GM19043 (cell line): Measurements from ENCODE around the gene EIF1AD.
"Not testable (repeated sequence)": the region's sequence is repeated elsewhere in the genome, so short reads cannot be mapped to it uniquely, and the experiment has no call there.

Experiments
- ATAC-seq: cut with Tn5 transposase; IDR thresholded peaks from one replicate; pipeline ENCODE4 v1.9.1; 2021; ENCODE audit warnings: low read depth; ENCODE audit not compliant: unreplicated experiment

EIF1AD gene, protein sequence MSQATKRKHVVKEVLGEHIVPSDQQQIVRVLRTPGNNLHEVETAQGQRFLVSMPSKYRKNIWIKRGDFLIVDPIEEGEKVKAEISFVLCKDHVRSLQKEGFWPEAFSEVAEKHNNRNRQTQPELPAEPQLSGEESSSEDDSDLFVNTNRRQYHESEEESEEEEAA

DNA sequence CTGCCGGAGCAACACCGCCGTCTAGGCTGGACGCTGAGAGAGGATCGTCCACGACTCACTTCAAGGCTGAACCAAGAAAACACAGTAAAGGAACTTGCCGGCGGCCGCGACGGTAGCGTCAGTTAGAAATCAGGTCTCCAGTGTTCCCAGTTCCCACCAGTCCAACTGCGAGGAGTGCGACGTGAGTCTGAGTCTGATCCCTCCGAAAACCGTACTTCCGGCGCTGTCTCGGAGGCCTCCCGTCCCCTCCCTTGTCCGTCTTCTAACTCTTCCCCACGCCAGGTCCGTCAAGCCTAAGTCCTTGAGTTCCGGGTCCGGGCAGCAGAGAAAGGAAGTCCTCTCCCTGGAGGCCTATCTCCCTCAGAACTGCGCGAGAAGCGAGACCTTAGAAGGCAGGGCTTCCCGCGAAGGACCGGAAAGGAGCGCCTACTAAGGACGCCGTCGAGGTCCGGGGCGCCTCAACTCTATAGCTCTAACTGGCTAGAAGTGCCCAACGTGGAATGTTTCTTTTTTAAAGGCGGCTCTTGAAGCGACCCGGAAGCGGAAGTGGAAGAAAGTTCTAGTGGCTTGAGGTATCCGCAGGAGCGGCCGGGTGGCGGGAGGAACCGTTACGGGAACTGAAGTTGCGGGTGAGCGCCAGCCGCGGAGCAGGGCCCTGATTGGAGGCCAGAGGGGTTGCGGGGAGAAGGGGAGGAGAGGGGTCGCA lies at the start of gene EIF1AD, which contains the start of gene BANF1:
Gene EIF1AD, minus strand, starts transcription at position 216 of the 706 bp plus-strand sequence. CDS start 1,768 bp downstream, outside the sequence.
Gene BANF1, plus strand, starts transcription at position 562 of the 706 bp plus-strand sequence. CDS start 748 bp downstream, outside the sequence.
- peak; percentile 82 for ATAC-seq

DNA sequence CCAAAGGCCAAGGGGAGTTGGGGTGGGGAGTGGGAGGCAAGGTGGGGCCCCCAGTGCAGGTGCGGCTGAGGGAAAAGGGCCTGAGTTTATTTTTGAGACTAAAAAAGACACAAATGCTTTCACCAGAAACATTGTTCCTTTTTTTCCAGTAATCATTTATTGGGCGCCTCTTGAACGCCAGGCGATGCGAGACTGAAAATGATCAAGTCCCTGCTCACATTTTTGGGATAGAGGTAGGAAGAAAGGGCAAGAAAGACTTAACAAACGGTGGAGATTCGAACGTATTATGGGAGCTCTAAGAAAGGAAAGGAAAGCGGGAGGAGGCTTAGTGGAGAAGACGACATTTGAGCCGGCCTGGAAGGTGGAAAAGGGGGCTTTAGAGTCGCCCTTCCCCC lies 49.4 kb upstream of the EIF1AD start:
- no peak for ATAC-seq

DNA sequence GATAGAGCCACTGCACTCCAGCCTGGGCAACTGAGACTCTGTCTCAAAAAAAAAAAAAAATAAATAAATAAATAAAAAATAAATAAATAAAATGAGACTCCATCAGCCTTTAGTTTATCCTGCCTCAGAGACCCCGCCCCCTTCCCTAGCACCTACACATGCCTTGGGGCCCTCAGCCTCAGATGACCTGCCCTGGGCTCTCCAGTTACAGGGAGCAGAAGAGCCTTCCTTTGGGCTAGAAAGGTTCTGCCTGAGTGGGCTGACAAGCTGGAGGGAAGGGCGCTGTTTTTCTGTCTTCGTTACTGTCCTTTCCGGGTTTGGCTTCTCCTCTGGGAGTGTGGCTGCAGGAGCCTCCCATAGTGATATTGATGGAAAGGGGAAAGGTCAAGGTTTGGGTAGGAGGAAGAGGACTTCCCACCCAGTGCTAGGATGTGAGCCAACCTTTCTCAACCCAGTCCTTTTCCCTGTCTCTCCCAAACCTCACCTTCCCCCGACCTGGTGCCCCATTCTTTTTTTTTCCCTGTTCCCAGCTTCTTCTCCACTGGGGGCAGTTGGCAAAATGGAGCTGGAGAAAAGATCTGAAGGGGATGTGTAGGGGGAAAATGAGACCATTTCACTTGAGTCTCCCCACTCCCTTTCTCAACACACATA lies 48.7 kb upstream of the EIF1AD start:
- ATAC-seq: no peak

DNA sequence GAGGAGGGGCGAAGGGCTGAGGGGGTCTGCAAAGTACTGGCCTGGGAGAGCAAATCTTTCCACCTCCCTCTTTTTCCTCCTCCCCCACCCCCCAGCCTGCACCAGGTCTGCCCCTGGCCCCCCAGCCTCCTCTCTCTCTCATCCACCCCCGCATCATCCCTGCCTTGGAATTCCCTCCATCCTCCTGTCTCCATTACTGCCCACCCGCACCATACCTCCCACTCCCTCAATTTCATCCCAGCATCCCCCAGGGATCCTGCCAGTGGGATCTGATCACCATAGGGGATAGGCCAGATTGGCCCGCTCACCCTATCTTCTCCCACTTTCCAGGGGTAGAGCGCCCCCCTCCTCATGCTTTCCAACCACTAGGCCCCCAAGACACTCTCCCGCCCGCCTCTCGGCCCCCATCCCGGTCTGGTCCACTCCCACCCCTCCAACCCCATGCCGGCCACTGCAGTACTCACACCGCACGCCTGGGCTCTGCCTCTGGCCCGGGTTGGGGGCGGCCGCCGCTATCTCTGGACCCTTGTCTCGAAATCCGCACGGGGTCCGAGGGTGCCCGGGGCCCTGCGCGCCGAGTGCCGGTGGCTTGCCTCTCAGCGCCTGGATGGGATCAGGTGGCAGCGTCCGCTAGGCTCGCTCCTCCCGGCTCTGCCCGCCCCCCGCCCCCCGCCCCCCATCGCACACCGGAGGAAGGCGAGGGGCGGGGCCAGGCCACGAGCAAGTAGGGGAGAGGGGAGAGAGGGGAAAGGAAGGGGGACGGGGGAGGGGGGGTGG lies 46.8 kb upstream of the EIF1AD start, which contains the start of gene GAL3ST3:
Gene GAL3ST3, minus strand, starts transcription at position 615 of the 777 bp plus-strand sequence. CDS start 3,746 bp downstream, outside the sequence.
- ATAC-seq: no peak

DNA sequence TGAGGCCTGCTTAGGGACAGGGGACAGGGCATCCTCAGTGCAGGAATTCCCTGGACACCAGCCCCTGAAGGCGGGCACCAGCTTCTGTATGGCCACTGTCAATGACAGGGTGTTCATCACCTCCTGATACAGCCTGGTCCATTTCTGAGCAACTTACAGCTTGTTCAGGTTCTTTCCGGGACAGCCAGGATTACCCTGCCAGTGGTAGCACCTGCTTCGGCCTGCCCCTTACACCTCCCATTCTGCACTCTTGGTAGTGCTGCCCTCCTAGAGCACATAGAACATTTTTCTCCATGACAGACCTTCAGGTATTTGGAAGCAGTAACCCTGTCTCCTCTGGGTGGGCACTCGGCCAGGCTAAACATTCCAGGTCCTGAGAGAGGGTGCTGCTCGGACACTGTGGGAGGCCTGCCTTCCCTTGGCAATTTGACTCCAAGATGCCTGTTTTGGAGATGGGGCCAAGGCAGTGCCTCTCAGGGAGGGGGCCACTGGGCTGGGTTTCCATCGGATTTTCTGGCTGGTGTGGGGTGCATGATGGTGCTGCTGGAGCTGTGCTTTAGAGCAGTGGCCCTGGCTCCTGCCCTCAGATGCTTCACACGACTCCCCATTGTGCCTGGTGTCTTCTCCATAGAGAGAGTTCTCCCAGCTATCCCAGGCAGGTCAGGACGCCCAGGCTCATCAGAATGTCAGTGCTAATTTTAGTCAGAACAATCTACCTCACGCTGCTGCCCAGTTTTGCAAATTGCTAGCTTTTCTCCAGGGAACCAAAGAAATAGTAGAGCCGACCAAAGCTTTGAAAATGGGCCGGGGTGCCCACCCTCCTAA lies 45.8 kb upstream of the EIF1AD start:
- no peak for ATAC-seq

DNA sequence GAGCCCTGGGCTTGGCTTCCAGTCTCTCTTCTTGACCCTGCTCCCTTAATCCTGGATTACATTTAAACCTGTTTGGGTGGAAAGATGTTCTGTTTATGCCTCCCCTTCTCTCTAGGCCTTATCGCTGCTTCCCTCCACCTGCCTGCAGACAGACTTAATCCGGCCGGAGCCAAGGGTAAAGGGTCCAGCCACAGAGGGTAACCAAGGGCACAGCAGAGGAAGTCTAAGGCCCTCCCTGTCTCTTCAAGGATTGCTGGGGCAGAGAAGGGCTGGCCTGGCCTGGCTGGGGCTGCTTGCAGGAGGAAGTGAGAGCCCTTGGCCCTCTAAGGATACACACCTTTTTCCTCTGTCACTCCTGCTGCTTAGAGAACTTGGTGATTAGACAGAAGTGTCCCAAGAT lies 44.9 kb upstream of the EIF1AD start:
- ATAC-seq: no peak

DNA sequence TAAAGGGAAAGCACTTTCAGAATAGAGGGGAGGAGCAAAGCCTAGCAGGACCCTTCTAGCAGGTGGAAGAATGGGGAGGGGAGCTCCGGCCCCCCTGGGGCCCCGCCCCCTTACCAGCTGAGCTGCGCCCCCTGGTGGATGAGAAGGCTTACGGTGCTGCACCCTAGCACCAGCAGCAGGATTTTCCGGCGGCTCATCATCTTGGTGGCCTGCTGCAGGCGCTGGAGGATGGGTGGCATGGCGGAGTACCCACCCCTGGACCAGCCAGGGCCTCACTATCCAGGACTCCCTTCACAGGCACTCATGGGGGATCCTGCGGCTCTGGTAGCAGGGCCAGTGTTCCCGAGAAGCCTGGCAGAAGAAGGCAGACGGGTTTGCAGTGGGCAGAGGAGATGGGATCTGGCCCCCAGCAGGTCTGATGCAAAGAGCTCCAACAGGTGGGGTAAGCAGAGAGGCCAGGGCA lies 43.3 kb upstream of the EIF1AD start:
- ATAC-seq: no peak

DNA sequence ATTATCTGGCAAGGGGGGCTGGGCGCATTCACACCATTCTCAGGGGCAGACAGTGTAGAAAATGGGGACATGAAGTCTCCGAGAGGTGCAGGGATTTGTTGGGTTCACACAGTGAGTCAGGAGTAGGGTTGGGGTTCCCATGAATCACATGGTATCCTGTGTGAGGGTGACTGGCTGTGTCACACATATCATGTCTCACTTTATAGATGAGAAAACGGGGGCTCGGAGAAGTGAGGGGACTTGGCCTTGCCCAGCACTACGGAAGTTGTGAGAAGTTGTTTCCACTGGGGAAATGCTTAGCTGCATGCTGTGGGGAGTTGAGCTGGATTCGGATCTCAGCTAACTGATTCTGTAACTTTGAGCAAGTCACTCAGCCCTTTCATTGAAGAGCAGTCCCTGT lies 42.8 kb upstream of the EIF1AD start:
- ATAC-seq: no peak

DNA sequence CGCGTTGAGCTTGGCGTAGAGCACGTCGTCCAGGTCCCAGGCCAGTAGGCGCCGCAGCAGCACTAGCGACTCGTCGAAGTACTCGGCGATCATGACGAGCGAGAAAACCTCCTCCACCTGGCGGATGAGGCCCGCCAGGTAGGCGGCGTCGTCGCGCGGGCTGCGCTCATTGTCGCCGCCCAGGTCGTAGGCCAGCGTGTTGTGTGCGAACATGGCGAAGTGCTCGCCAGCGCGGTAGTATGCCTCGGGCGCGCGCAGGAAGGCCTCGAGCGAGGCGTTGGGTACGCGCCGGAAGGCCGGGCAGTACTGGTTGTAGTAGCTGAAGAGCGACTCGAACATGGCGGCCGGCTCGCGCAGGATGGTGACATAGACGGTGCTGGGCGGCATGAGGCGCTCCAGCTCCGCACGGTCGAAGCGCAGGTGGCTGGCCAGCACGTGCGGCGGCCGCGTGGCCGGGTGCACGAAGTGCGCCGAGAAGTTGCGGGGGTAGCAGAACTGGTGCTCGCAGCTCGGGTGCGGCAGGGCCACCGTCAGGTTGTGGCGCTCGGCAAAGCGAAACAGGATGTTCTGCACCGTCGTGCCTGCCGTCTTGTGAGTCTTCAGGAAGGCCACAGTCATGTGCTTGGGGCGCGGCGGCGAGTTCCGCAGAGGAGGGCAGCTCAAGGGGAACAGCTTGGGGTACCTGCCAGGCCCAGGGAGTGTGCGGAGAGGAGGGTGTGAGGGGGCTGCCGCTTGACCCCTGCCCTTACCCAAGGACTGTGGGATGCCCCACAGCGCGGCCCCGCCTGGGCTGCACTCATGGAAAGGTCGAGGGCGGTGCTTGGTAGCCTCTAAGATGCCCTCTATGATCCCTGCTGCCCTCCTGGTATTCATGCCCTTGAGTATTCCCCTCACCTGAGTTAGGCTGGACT lies 41.3 kb upstream of the EIF1AD start:
- ATAC-seq: no peak

DNA sequence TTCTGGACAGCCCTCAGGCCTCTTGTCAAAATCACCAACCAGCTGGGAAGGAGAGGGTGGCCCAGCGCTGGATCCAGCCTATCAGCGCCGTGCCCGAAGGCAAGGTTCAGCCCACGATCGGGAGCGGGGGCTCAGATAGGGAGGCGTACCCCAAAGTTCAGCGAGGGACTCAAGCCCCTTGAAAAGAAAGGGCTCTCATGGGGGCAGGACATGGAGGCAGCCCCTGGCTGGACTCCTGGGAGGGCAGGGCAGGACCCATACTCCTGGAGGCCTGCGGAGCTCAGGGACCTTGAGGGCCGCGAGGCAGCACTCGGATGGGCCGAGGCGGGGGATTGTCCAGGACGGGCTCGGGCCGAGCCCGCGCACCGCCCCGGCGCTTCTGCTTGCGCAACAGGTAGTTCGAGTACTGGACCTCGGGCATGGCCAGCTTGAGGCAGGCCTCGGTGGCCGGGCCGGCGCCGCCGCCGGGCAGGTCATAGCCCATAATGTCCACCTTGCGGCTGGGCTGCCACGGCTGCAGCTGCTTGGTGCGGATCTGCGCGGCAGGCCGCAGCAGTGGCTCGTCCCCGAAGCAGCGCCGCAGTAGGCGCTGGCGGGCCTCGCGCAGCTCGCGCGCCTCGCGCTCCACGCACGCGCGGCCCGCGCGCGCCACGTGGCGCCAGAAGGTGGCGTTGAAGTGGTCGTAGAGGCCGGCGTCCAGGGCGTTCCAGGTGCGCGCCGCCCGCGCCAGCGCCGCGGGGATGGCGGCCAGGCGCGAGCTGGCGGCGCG lies 40.5 kb upstream of the EIF1AD start:
- no peak for ATAC-seq

DNA sequence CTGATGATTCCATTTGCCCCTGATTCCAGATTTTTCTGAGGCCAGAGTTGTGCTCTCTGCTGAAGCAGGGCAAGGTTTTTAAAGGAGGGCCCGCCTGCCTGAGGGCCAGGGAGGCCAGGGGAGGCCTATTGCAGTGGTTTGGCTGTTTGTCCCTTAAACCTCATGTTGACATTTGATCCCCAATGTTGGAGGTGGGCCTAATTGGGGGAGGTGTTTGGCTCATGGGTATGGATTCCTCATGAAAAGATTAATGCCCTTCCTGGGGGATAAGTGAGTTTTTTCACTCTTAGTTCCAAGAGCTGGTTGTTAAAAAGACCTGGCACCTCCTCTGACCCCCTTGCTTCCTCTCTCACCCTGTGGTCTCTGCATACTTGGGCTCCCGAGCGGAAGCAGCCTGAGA lies 37.8 kb upstream of the EIF1AD start:
- ATAC-seq: no peak

DNA sequence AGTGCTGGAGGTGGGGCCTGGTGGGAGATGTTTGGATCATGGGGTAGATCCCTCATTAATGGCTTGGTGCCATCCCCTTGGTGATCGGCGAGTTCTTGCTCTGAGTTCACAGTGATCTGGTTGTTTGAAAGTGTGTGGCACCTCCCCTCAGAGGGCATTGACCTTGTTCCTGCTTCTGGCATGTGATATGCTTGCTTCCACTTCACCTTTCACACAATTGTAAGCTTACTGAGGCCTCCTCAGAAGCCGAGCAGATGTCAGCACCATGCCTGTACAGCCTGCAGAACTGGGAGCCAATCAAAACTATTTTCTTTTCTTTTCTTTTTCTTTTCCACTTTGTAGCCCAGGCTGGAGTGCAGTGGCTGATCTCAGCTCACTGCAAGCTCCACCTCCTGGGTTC lies 35.4 kb upstream of the EIF1AD start:
- no peak for ATAC-seq

DNA sequence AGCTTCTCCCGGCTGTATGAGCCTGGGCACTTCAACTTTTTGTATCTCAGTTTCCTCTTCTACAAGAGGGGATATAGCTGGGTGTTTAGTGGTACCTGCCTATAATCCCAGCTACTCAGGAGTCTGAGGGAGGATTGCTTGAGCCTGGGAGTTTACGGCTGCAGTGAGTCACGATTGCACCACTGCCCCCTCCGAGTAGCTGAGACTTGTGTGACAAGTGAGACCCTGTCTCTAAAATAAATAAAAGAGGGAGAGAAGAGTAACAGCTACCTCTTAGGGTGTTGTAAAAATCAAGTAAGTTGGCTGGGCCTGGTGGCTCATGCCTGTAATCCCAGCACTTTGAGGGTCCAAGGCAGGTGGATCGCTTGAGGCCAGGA lies 34.4 kb upstream of the EIF1AD start:
- ATAC-seq: no peak

DNA sequence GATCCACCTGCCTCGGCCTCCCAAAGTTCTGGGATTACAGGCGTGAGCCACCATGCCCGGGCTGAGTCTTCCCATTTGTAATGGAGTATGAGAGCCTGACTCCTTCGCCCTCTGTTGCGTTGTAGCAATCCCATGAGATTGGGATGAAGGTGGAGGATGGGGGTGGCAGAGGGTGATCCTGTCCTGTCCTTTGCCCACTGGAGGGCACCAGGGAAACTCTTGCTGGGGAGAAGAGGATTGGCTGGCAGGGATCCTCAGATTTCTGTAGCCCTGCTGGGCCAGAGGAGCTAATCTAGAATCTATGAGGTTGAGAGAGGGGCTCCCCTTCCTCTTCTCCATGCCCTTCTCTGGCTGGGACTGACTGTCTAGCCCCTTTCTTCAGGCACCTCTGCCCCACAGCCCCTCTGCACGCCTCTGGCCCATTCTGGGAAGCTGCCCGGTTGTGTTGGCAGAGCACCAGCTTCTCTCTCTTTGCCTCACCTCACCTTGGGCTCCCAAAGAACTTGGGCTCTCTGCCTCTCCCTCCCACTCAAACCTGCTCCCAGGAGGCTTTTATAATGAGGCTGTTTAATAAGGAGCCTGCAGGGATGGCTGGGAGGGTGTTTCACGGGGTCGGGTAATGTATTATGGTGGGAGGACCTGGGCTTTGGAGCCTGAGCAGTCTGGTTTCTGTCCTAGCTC lies 33.8 kb upstream of the EIF1AD start:
- ATAC-seq: no peak

DNA sequence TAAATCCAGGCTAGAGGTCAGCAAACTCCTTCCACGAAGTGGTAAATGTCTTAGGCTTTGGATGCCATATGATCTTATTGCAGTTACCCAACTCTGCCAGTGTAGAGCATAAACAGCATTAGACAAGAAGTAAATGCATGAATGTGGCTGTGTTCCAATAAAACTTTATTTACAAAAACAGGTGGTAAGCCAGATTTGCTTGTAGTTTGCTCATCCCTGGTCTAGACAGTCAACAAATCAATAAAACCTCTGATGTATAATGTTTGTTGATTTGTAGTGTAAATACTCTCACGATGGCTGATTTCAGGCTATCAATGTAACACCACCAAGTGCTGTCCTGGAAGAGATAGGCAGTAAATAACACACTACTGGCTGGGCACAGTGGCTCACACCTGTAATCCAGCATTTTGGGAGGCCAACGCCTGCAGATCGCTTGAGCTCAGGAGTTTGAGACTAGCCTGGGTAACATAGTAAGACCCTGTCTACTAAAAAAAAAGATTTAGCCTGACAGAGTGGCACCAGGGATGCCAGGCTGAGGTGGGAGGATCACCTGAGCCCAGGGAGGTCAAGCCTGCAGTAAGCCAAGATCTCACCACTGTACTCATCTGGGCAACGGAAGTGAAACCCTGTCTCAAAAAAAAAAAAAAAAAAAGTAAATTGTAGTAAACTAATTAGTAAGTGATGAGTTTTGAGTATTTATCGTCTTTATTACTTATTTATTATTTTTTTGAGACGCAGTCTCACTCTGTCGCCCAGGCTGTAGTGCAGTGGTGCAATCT lies 31.2 kb upstream of the EIF1AD start:
- no peak for ATAC-seq

DNA sequence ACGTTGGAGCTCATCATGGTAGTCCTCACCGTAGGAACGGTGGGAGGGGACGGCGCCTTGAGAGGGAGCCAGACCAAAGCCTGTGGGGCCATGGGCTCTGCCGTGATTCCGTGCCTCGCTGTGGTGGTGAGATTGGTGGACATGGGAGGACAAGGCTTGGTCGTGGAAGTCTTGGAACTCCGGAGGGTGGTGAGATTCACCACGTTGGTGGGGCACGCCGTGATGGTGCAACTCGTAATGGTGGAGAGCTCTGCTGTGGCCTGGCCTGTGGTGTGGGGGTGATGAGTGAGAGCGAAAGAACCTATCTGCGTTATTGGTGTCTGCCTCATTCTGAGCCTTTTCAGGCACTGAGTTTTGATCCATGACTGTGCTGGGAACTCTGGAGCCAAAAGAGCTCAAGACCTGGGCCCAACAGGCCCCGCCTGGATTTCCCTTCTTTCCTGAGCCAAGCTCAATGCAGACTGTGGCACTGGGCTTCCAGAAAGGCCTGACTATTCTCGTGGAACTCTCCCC lies 24.1 kb upstream of the EIF1AD start, which contains the start of gene CATSPER1:
Gene CATSPER1, minus strand, starts transcription at position 463 of the 513 bp plus-strand sequence. Its CDS starts 100 bp downstream, at position 363.
- ATAC-seq: no peak

DNA sequence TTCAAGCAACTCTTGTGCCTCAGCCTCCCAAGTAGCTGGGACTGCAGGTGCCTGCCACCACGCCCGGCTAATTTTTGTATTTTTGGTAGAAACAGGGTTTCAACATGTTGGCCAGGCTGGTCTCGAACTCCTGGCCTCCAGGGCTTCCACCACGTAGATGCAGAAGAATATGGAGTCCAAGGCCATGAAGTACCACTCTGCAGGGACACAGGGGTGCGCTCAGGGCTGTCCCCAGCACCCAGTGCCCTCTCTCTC lies 21.2 kb upstream of the EIF1AD start:
- ATAC-seq: not testable (repeated sequence)
